Measurements from ENCODE around the gene ANKRD23.

GRCh38 chr2:96866986-96867755, 23.4 kb upstream of the ANKRD23 start:
- TF ChIP-seq ZNF384 (IDR thresholded peaks at IDR 0.05): no peak
- TF ChIP-seq TARDBP (IDR thresholded peaks at IDR 0.05): no peak
- TF ChIP-seq FOXK2 (IDR thresholded peaks at IDR 0.05): no peak
- no peak for TF ChIP-seq BHLHE40 (IDR thresholded peaks at IDR 0.05; ENCODE audit: borderline replicate concordance)
- TF ChIP-seq FOXA1 (IDR thresholded peaks at IDR 0.05): no peak
- no peak for TF ChIP-seq CTBP1 (IDR thresholded peaks at IDR 0.05; ENCODE audit: borderline replicate concordance)
- TF ChIP-seq FOXM1 (IDR thresholded peaks at IDR 0.05; ENCODE audit: borderline replicate concordance): no peak
- no peak for TF ChIP-seq SP1 (IDR thresholded peaks at IDR 0.05)
- no peak for TF ChIP-seq SUZ12 (IDR thresholded peaks at IDR 0.05)
- no peak for TF ChIP-seq NFRKB (IDR thresholded peaks at IDR 0.05)
- TF ChIP-seq ARNT (IDR thresholded peaks at IDR 0.05): no peak
- TF ChIP-seq HDGF (IDR thresholded peaks at IDR 0.05; ENCODE audit: borderline replicate concordance): no peak

Measured in HEK293T (cell line).